Heart left ventricle (tissue), 13 donors: Measurements from ENCODE around the gene ADAMTS12.

Experiments
- POLR2A ChIP-seq, 2 donors: fragments of 450-650 bp; IDR thresholded peaks; one replicate each; pipeline ENCODE4 v1.6.1; 2017; ENCODE audit warnings: antibody characterized with exemption in 2 of 2, mild to moderate bottlenecking in 2 of 2, moderate library complexity in 2 of 2
- TF ChIP-seq, protein P1 (sequence below), 12 donors: fragments of 200-600 bp; sonication (generic) in 4 of 12; IDR thresholded peaks; one replicate each; pipeline versions ENCODE4 v1.5.0 to v1.8.0; 2018 to 2022; ENCODE audit warnings: antibody characterized with exemption in 12 of 12, mild to moderate bottlenecking in 5 of 12
- donor health status: ischemic (EF 13 %, LVEDD 7.1; RV severe dilation, severe dysfunction).
- donor health status: DM: no; HTN: yes; CAD: no.
- donor health status: DM: no; HTN: no; CAD: no.
- donor health status: ischemic (EF 25% LVEDD 6.9; RV normal size, moderate dysfunction).
- donor health status: ischemic (EF 25% LVEDD 5.7; RV mildly dilated, moderate dysfunction).
- donor health status: ischemic (EF 35%, LVEDD 5.7; RV mildly dilated, moderate dysfunction).
- donor health status: nonischemic (EF 11% LVEDD 7.7; RV severe dilation, severe dysfunction).
- donor health status: DM: yes; HTN: yes; CAD: no.
- donor health status: PGD.
- donor health status: ischemic (EF 29% LVEDD 5.4; RV normal size, mild dysfunction).
- donor health status: nonischemic (EF 23%, LVEDD 6.1; RV moderate dilation, normal function).

DNA sequence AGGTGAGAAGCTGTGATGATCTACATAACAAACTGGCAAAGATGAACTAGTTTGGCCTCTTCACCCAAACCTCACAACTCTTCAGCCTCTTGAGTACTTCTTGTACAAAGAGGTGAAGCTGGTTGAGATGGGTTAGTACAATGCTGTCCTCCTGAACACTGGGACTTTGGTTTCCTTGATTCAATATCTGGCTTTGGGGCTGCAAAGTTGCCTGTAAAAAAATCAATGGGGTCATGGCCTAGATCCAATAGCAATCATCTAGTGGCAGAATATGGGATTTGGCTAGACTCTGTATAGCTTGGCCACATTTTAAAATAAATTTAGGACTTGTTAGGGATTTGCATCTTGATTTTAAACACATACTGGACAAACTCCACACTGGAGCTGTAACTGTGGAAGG, 179.1 kb downstream of the ADAMTS12 start:
- TF ChIP-seq, protein P1, sequence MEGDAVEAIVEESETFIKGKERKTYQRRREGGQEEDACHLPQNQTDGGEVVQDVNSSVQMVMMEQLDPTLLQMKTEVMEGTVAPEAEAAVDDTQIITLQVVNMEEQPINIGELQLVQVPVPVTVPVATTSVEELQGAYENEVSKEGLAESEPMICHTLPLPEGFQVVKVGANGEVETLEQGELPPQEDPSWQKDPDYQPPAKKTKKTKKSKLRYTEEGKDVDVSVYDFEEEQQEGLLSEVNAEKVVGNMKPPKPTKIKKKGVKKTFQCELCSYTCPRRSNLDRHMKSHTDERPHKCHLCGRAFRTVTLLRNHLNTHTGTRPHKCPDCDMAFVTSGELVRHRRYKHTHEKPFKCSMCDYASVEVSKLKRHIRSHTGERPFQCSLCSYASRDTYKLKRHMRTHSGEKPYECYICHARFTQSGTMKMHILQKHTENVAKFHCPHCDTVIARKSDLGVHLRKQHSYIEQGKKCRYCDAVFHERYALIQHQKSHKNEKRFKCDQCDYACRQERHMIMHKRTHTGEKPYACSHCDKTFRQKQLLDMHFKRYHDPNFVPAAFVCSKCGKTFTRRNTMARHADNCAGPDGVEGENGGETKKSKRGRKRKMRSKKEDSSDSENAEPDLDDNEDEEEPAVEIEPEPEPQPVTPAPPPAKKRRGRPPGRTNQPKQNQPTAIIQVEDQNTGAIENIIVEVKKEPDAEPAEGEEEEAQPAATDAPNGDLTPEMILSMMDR (IDR thresholded peaks at IDR 0.05): no peak
- no peak for TF ChIP-seq POLR2A (IDR thresholded peaks at IDR 0.05)
